Activated gamma-delta T cell treated with Interleukin-2 at 50 U/mL for 16 hours (primary cell): Measurements from ENCODE around the gene PAX5.

Source experiments
- DNase-seq: peaks from one replicate; pipeline ENCODE4 v3.0.0-alpha.2; 2020

Gene PAX5

GRCh38 chr9:36985769-36986467, 48.1 kb downstream of the PAX5 start:
- no peak for DNase-seq

- DNase-seq, result no peak
Observed at GRCh38 chr9:36985061-36985768, 48.9 kb downstream of the PAX5 start.

DNA sequence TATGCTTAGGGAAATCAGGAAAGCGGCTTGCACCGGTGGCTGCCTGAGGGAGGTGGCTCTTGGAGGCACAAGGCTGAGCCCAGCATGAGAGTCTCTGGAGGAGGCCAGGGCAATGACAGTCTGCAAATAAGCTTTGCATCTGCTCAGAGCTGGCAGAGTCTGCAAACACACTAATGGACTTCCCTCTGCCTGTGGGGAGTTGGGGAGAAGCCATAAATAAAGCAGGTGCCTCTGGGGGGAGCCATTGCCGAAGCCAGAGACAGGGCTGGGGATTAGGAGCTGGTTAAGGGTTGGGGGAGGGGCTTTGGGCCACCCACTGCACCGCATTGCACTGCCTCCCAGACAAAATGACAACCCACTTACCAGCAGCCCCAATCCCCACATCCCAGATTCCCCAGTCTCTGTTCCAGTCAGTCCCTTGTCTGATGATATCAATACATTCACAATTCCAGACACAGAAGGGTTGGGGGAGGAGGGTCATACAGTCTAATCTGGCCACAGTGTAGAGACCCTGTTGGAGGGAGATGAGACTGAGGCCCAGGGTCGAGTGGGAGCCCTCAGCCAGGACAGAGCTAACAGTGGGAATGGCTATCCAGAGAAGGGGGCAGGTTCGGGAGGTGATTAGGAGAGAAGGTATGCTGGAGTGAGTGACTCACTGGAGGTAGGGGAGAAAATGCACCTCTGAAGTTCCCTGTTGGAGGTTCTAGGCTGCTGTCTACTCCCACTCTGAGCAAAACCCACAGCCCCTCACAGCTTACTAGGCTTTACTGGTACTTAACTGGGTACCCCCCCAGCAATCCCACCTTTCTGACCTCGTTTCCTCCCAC, 53.7 kb downstream of the PAX5 start:
- no peak for DNase-seq

DNA sequence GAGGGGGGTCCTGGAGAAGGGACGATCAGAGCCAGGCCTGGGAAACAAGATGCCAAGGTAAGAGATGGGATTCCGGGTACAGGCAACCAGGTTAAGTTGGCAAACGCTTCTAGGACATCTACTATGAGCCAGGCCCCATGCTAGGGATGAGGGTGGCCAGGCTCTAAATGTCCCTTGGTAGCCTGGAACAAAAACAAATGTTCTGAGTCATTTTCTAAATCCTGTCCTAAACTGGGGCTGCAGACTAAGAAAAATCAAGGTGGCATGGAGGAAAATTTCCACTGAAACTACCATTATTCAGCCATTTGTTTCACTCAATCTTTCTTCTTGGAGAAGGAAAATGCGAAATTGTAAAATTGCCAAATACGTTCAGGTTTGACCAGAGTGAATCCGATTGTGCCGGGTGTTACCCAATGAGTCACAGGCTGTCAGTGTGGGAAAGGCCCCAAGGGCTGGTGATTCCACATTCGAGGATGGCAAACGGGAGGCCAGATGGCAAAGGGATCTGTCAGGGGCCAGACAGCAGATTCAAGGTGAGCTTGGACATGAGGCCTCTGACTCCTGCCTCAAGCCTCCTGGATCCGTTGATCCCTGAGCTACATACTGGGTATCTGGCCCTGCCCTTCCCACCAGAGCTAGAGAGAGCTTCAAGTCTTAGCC, 57.6 kb downstream of the PAX5 start:
- no peak for DNase-seq

DNA sequence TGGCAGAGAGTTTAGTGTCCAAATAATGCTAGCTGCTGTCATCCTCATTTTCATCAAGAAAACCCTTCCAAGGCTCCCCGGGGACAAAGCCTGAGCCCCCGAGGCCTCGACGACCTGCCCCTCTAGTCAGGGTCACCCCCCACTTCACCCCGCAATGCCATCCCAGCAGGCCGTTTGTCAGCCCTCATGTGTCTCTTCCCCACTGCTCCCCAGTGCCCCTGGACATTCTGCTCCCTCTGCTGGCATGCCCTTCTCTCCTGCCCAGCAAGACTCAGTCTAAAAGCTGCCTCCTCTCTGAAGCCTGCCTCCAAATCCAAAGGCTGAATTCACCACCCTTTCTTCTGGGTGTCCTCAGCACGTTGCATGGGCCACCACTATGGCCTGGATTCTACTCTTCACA, 59.3 kb downstream of the PAX5 start:
- no peak for DNase-seq

DNA sequence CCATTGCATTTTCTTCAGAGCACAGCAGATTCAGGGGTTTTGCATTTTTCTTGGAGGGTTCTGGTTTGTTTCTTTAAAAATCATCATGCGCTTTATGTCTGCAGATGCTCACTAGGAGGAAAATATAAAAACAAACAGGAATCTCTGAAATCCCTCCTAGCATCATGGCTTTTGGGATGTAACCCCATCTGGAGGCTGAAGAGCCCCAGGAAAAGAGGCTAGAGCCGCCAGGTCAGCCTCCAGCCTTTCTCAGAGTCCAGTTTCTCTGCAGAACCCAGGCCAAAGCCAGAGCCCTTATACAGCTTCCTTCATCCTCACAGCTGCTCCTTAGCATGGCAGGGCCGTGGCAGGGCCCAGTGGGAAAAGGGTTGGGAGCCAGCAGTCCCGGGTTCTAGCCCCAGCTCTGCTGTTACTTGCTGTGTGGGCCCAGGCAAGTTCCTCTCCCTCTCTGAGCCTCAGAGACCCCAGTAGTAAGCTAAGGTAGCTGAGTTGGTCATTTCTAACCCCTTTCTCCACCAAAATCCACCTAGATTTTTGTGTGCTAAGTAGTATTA, 62.1 kb downstream of the PAX5 start:
- DNase-seq, result no peak

- no peak for DNase-seq
Observed at GRCh38 chr9:36970007-36970888, 63.8 kb downstream of the PAX5 start.

DNA sequence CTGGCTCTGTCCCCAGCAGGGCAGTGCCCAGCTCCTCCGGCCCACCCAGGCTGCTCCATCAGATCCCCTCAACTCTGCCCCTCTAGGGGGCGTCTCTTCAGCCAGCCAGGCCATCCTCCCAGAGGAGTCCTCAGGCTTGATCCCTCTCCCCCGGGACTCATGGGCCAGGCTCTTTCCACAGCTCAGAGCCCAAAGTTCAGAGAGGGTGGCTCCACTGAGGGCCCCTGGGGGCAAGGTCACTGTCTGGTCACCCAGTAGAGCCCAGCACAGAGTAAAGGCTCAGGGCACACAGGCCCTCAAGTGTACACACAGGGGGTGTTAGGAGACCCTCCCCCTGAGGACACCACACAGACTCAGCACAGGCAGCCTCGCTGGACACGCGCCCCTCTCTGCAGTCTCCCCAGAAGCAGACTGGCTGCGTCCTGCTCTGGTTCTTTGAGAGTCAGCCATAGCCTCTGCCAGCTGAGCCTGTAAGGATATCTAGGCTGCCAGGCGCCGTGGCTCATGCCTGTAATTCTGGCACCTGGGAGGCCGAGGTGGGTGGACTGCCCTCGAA, 64.8 kb downstream of the PAX5 start:
- no peak for DNase-seq

DNA sequence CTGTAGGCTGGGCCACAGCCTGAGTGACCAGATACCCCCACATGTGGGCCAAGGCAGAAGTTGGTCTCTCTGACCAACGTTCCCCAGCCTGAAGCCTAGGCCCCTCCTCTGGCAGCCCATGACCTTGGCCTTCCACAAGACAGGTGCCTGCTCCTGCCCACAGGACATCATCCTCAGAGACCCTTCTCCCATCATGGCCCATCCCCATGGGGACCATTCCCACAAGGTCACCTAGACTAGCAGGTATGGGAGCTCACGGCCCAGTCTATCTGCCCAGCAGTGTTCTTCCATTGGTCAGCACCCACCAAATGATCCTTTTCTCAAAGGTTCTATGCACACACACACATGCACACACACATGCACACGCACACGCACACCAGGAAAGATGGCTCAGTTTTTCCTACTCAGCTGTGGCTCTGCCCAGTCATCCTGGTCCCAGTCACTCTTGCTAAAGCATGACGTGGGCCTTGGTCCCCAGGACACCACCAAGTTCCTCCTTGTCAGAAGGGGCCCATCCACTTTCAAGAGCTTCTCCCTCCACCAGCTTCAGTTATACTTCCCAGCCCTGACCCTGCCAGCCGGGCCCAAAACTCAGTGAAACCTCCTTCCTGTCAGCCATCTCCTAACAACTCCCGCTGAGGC, 65.4 kb downstream of the PAX5 start:
- DNase-seq, result no peak

DNA sequence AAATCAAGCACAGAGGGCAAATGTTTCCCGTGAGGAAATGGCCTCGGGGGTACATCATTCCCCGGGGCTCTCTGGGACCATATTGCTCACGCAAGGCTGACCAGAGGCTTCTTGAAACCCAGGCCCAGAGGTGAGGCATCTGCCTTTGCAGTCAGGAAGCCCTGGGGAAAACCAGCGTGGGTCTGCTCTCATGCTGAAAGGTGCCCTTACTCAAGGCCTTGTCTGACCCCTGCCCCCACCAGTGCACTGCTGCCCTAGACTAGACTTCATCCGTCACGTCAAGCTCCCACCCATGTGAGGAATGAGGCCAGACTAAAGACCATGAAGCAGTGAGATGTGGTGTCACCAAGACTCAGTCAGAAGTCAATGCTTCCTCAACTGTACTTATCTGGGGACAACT, 66.1 kb downstream of the PAX5 start:
- no peak for DNase-seq

DNA sequence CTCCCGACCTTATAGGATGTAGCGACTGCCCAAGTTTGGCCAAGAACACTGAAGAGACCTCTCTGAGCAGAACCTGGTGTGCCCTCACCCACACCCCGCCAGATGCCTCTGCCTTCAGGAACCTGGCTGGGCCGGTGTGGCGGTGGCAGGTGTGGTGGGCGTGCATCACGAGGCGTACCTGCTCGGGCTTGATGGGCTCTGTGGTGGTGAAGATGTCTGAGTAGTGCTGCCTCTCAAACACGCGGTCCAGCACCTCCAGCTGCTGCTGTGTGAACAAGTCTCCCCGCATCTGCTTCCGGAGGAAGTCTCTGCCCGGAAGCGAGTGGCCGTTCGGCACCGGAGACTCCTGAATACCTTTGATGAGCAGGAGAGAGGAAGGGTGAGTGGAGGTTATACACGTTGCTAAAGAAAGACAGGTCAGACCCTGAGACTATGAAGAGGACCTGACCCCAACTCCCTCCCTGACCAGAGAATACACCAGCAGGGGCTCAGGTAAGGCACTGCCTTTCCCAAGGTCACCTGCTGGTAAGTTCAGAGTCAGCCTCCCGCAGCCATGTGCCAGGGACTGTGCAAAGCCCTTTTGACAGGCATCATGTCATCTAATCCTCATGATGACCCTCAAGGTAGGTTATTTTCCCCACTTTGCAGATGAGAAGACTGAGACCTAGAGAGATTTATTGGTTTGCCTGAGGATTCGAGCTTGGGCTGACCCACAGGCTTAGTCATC, 67.5 kb downstream of the PAX5 start:
- DNase-seq, result no peak

DNA sequence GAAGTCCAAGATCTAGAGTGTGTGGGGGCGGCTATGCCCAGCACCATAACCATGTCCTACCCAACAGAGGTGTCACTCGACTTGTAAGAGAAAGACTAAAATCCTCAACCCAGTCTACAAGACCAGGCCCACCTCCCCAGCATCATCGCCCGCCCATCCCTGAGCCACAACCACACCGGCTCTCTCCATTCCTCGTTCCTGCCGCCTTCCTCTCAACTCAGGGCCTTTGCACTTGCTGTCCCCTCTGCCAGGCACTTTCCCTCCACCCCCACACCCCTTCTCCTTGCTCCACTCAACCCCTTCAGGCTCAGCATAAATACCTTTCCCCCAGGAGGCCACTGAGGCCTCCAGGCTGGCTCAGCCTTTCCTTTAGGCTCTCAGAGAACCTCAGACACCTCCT, 69.3 kb downstream of the PAX5 start:
- no peak for DNase-seq

GRCh38 chr9:36963346-36963745, 70.7 kb downstream of the PAX5 start:
- no peak for DNase-seq

GRCh38 chr9:36962691-36963090, 71.4 kb downstream of the PAX5 start:
- DNase-seq, result no peak

- DNase-seq, result no peak
Observed at GRCh38 chr9:36961561-36962325, 72.3 kb downstream of the PAX5 start.

- DNase-seq, result no peak
Observed at GRCh38 chr9:36961051-36961450, 73.0 kb downstream of the PAX5 start.

DNA sequence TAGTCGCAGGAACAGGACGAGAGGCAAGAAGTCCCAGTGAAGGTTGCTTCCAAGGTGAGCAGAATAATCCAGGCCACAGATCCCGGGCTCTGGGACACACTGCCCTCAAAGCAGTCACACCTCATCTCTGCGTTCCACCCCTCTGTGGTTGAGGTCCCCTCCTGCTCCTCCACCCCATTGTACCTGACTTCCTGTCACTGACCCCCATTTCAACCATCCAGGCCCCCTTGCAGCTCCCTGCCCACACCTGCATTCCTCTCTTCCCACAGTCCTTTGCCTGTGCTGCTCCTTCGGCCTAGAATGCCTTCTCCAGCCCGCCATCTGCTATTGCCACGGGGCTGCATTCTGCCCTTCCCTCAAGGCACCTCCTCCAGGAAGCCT, 73.5 kb downstream of the PAX5 start:
- DNase-seq, result no peak

GRCh38 chr9:36959681-36960574, 74.1 kb downstream of the PAX5 start:
- DNase-seq, result no peak

- no peak for DNase-seq
Observed at GRCh38 chr9:36956908-36957307, 77.2 kb downstream of the PAX5 start.
